ENCODE measurements around the gene RTN4R.

DNA sequence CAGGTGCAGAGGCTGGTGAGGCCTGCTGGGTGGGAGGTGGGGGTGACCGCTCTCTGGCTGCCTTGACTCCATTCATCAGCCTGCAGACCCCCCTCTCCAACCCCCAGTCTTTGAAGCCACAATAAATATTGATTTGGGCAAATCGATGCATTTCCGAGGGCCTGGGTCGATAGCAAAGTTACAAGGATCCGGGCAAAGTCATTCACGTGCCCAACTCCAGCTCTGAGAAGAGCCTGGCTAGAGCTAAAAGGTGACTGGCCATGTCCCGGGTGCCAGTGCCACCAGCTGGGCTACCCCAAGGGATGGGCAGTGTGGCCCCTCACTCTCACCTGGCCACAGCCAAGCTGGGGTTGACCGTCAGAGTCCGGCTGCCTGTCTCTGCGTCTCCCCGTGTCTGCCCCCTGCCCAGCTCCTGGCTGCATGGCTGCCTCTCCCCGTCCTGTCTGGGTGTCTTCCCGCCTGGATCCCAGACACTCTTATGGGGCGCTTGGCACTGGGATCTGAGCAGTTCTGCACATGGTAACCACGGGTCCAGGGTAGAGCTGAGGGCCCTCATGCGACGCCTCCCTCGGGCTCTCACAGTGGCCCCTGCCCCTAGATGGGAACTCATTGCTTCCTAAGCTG is 70.6 kb downstream of the RTN4R start:
- TF ChIP-seq EP300 (IDR thresholded peaks at IDR 0.05) (no peak), POLR2A (IDR thresholded peaks at IDR 0.05; ENCODE audit: low read depth) (no peak)
- TF ChIP-seq, protein P1, sequence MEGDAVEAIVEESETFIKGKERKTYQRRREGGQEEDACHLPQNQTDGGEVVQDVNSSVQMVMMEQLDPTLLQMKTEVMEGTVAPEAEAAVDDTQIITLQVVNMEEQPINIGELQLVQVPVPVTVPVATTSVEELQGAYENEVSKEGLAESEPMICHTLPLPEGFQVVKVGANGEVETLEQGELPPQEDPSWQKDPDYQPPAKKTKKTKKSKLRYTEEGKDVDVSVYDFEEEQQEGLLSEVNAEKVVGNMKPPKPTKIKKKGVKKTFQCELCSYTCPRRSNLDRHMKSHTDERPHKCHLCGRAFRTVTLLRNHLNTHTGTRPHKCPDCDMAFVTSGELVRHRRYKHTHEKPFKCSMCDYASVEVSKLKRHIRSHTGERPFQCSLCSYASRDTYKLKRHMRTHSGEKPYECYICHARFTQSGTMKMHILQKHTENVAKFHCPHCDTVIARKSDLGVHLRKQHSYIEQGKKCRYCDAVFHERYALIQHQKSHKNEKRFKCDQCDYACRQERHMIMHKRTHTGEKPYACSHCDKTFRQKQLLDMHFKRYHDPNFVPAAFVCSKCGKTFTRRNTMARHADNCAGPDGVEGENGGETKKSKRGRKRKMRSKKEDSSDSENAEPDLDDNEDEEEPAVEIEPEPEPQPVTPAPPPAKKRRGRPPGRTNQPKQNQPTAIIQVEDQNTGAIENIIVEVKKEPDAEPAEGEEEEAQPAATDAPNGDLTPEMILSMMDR (IDR thresholded peaks at IDR 0.05) = no peak
